AG04449 (cell line): ENCODE data around the gene EML4.

Source experiments
- CTCF ChIA-PET: fragments of 350-600 bp; formaldehyde crosslinking; extraction: SDS; loops from one replicate; lab custom pipeline; 2021; ENCODE audit warnings: antibody characterized with exemption; lab: Yijun Ruan, JAX
- POLR2A ChIA-PET: fragments of 400-600, 350-600 bp; formaldehyde crosslinking; extraction: SDS; loops from one replicate; lab custom pipeline; 2020; ENCODE audit warnings: antibody characterized with exemption, inconsistent platforms; lab: Yijun Ruan, JAX
- DNase-seq: peaks from one replicate; pipeline ENCODE4 v3.0.0-alpha.2; 2010; ENCODE audit warnings: low read depth, low spot score
- H3K4me3 ChIP-seq: 2 replicates; pipeline ENCODE4 v1.5.1; 2011; ENCODE audit warnings: low read depth, mild to moderate bottlenecking, control low read depth, low read length
- TF ChIP-seq, protein P1 (sequence below): IDR thresholded peaks from one replicate; pipeline ENCODE4 v1.5.1; 2011; ENCODE audit warnings: mild to moderate bottlenecking, moderate library complexity, low read length, control low read depth, inconsistent platforms; ENCODE audit not compliant: insufficient read depth; ENCODE audit errors: missing control alignments

EML4 gene

DNA sequence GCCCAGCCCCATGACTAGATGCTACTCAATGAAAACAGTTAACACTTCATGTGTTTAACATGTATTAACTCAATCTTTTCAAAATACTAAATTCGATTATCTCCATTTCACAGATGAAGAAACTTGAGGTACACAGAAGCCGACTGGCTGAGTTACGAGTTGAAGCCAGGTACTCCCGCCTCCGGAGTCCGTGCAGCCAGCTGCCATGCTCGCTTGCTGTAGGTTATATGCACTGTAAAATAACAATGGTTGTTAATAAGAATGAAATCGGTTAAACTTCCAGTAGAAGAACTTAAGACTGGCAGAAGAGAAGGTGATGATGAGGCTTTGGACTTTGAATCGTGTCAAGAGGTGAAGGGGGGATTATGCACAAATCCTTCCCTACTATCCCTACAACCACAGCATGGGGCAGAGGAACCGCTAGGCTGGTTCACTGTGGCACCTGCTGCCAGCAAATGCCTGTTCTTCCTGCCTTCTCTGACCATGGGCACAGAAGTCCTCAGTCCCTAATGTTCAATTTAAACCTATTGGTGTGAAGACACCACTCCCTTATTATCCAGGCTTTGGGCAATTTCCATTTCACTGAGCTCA, 166.5 kb downstream of the EML4 start:
- no peak for DNase-seq
- TF ChIP-seq, protein P1, sequence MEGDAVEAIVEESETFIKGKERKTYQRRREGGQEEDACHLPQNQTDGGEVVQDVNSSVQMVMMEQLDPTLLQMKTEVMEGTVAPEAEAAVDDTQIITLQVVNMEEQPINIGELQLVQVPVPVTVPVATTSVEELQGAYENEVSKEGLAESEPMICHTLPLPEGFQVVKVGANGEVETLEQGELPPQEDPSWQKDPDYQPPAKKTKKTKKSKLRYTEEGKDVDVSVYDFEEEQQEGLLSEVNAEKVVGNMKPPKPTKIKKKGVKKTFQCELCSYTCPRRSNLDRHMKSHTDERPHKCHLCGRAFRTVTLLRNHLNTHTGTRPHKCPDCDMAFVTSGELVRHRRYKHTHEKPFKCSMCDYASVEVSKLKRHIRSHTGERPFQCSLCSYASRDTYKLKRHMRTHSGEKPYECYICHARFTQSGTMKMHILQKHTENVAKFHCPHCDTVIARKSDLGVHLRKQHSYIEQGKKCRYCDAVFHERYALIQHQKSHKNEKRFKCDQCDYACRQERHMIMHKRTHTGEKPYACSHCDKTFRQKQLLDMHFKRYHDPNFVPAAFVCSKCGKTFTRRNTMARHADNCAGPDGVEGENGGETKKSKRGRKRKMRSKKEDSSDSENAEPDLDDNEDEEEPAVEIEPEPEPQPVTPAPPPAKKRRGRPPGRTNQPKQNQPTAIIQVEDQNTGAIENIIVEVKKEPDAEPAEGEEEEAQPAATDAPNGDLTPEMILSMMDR, result no peak
- H3K4me3 ChIP-seq, result no peak overlapping the region
- ChIA-PET POLR2A (no interaction called here), CTCF (no interaction called here)

DNA sequence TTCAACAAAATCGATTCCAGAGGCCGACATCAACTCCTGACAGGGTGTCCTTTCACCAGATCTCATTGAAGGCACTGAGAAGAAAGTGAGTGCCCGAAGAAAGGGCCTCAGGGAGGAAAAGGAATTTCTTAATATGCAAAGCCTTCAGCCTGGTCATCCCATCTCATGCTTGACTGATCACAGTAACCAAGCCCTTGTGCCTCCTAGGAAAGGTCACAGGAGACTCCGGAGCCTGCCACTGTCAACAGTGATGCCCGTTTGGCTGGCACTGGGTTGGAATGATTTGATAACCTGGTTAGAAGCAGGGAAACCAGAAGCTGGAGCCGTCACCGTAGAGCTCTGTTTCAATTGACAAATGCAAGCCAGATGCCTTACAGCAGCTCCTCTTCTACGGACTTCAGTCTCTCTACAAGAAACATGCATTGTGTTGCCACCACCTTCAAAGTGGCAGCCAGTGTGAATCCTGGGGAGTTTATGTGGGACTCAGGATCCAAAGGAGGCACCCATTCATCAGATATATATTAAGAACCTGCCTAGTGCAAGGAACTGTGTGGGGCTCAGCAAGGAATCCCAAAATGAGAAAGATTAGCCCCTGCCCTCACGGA, 167.3 kb downstream of the EML4 start:
- ChIA-PET POLR2A (no interaction called here), CTCF (no interaction called here)
- TF ChIP-seq, protein P1, result no peak
- DNase-seq, result no peak
- no peak overlapping the region for H3K4me3 ChIP-seq

DNA sequence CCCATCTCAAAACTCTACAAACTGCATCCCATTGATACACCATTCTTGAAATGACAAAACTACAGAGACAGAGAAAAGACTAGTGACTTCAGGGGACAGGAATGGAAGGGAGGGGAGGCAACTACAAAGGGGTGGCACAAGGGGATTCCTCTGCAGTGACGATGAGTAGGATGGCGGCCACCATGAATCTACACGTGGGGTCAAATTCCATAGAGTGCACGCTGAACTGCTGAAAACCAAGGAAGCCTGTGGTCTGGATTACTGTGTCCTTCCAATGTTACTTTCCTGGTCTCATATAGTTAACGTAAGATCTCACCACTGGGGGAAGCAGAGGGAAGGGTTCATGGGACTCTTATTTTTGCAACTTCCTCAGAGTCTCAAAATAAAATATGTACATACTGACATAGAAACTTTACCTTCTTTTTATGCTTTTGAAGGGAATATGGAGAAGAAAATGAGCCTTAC, 168.2 kb downstream of the EML4 start:
- no peak overlapping the region for H3K4me3 ChIP-seq
- CTCF ChIA-PET, result interaction anchor here (1.0 to 2.2 kb wide), 2 partner anchors 9 to 141 kb away, joined by 3 to 7 read pairs; no protein-coding TSS in a partner anchor
- DNase-seq, result no peak
- POLR2A ChIA-PET, result no interaction called here
- TF ChIP-seq, protein P1, result no peak

DNA sequence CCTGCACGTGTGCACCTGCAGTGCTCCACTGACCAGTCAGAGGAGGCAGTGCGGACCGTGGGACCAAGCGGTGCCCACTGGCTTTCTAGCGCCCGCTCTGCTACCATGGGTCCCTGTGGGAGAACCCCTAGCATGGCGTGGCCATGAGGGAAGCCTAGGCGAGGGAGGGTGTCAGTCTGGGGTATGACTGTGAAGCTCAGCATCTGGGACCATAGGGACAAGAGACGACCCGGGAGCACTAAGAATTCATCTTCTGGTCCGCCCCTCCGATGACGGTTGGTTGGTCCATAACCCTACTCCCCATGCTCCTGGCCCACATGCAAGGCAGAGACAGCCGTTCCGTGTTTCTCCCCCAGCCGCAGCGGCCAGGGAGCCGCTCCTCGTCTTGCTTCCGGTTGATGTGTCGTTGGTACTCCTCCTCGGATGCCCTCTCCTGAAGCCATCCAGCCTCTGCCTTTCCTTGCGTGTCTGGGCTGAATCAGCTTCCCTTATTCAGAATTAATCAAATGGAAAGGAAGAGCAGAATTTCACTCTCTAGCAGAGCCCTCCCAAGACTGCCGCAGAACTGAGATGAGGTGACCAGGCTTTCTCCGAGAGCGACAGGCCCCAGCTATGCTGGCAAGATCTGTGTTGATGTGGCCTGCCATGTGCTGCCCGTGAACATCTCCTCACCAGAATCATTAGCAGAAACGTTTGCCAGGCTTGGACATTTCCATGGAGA, 168.9 kb downstream of the EML4 start:
- CTCF ChIA-PET, result interaction anchor here (1.0 to 2.2 kb wide), 2 partner anchors 9 to 142 kb away, joined by 3 to 7 read pairs; no protein-coding TSS in a partner anchor

DNA sequence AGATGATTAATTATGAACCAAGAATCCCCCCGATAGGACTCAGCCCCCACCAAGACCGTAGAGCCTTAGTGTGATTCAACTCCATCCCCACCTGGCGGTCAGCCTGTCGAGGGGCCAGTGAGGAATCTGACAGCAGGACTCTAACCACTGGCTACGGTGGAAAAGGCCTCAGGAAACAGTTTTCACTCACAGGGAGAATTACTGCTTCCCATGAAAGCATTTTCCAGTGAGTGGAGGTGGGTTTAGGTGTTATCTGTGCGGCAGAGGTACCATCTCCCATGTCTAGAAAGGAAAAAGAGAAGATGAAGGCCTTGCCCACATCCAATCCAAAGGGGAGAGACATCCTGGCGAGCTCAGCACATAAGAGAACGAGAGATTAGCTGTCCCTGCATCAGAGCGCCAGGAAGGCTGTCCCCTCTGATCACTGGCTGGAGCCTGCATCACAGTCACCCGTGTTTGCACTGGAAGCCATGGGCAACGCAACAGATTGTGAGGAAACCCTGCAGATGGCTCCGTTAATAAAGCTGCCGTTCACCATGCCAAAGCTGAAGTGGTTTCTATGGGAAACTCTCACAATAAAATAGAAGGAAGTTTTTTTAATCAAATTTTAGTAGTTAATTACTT, 169.5 kb downstream of the EML4 start:
- DNase-seq, result no peak
- POLR2A ChIA-PET, result no interaction called here
- CTCF ChIA-PET, result interaction anchor here (2.2 kb wide), 1 partner anchor 10 kb away, joined by 7 read pairs; no protein-coding TSS in a partner anchor
- no peak overlapping the region for H3K4me3 ChIP-seq
- TF ChIP-seq, protein P1, result no peak

More for the DNA sequence above, 168.9 kb downstream of the EML4 start:
- TF ChIP-seq, protein P1, result no peak
- no peak overlapping the region for H3K4me3 ChIP-seq
- DNase-seq, result no peak
- POLR2A ChIA-PET, result no interaction called here
